Esophagus squamous epithelium (tissue), 5 donors: ENCODE results near the gene KRT80. TPM values are rescaled to one million over a fixed set of nuclear protein-coding genes. Genes with fewer than 3 reads are reported as not detected.

Experiments used
- DNase-seq: peaks from one replicate; lab custom pipeline; 2025; lab: John Stamatoyannopoulos, UW
- H3K27ac ChIP-seq, 4 donors: fragments of 200-600 bp; sonication (generic); one replicate each; pipeline ENCODE4 v1.5.1; 2016 to 2019; ENCODE audit warnings: mild to moderate bottlenecking in 1 of 4
- H3K27me3 ChIP-seq, 4 donors: fragments of 200-600 bp; sonication (generic); 1 replicate in 3 of 4; 2 replicates in 1 of 4; pipeline versions ENCODE4 v1.5.1 to v1.6.0; 2017 to 2021; ENCODE audit warnings: antibody characterized with exemption in 1 of 4
- H3K36me3 ChIP-seq, 3 donors: fragments of 200-600 bp; sonication (generic); one replicate each; pipeline ENCODE4 v1.5.1; 2016 to 2019
- H3K4me1 ChIP-seq, 3 donors: fragments of 200-600 bp; sonication (generic); one replicate each; pipeline ENCODE4 v1.5.1; 2017 to 2019
- H3K4me3 ChIP-seq, 4 donors: fragments of 200-600 bp; sonication (generic); 1 replicate in 3 of 4; 2 replicates in 1 of 4; pipeline ENCODE4 v1.5.1; 2016 to 2019; ENCODE audit warnings: mild to moderate bottlenecking in 2 of 4, moderate library complexity in 1 of 4
- H3K9me3 ChIP-seq, 3 donors: fragments of 200-600 bp; sonication (generic); one replicate each; pipeline ENCODE4 v1.5.1; 2016 to 2019
- CTCF ChIP-seq, 6 experiments: fragments of 450-650 bp in 4 of 6; fragments of 200-600 bp in 2 of 6; sonication (generic) in 2 of 6; IDR thresholded peaks; one replicate each; pipeline ENCODE4 v1.5.1; 2016 to 2019; ENCODE audit warnings: antibody characterized with exemption in 6 of 6, mild to moderate bottlenecking in 4 of 6, moderate library complexity in 4 of 6
- POLR2A ChIP-seq, 4 donors: fragments of 450-650 bp; IDR thresholded peaks; one replicate each; pipeline ENCODE4 v1.6.1; 2017; ENCODE audit warnings: antibody characterized with exemption in 4 of 4, mild to moderate bottlenecking in 4 of 4, moderate library complexity in 3 of 4
- WGBS, 2 donors: methylation state at CpG; one replicate each; pipeline ENCODE4 v1.1.5; 2018; 5-methylcytosine and 5-hydroxymethylcytosine counted together
- intact Hi-C: fragments of 100-400 bp; cut with DNase I; formaldehyde crosslinking; loops from one replicate; pipeline ENCODE4 v1.15.0; 2022
- total RNA-seq, 4 donors: library from RNA; depleted of rRNA; stranded (reverse); fragments of >200 nt; gene quantifications; one replicate each; pipeline ENCODE4 v1.1.0, GENCODE V29; 2016
- donor health status: DM: yes; HTN: yes; CAD: no.

The KRT80 gene
- total RNA-seq, 4 donors from 2014 or later = 11.4 to 39.6 (median 16.5) TPM

GRCh38 chr12:52180971-52181628 lies 10.7 kb downstream of the KRT80 start:
- WGBS, 2 donors = 64 to 71% methylated on average over 6 of the region's 6 CpGs
- peaks cover 20 to 76% (median 35%) of the 10 kb centered on the region in 3 donors for H3K4me1 ChIP-seq
- peaks cover 0 to 4% (median 0%) of the 10 kb centered on the region in 3 donors for H3K36me3 ChIP-seq
- H3K27me3 ChIP-seq = no peaks in the 10 kb centered on the region
- H3K27ac ChIP-seq = no peak overlapping the region
- H3K9me3 ChIP-seq = no peaks in the 10 kb centered on the region
- no peak for DNase-seq
- intact Hi-C loops = no loop called here
- H3K4me3 ChIP-seq = no peak overlapping the region
- no peak for TF ChIP-seq CTCF (IDR thresholded peaks at IDR 0.05)
- TF ChIP-seq POLR2A (IDR thresholded peaks at IDR 0.05) = no peak

GRCh38 chr12:52179396-52179973 lies 12.3 kb downstream of the KRT80 start:
- TF ChIP-seq POLR2A (IDR thresholded peaks at IDR 0.05) (no peak), CTCF (IDR thresholded peaks at IDR 0.05) (no peak)
- peaks cover 0 to 4% (median 0%) of the 10 kb centered on the region in 3 donors for H3K36me3 ChIP-seq
- no peaks in the 10 kb centered on the region for H3K9me3 ChIP-seq
- H3K27ac ChIP-seq = no peak overlapping the region
- peaks cover 31 to 76% (median 38%) of the 10 kb centered on the region in 3 donors for H3K4me1 ChIP-seq
- no peak for DNase-seq
- no peak overlapping the region for H3K4me3 ChIP-seq
- 87 to 89% methylated on average over 3 to 5 of the region's 6 CpGs for WGBS, 2 donors
- intact Hi-C loops = no loop called here
- no peaks in the 10 kb centered on the region for H3K27me3 ChIP-seq

- DNase-seq = no peak
- TF ChIP-seq POLR2A (IDR thresholded peaks at IDR 0.05) (no peak), CTCF (IDR thresholded peaks at IDR 0.05) (no peak)
- Histone ChIP-seq H3K27me3 (no peaks in the 10 kb centered on the region), H3K9me3 (no peaks in the 10 kb centered on the region), H3K4me3 (no peak overlapping the region), H3K27ac (no peak overlapping the region), H3K4me1 (peaks cover 30 to 76% (median 34%) of the 10 kb centered on the region in 3 donors), H3K36me3 (peaks cover 0 to 4% (median 0%) of the 10 kb centered on the region in 3 donors)
- intact Hi-C loops = no loop called here
- WGBS, 2 donors = 31% methylated on average over 2 of the region's 2 CpGs; no CpG with 5 or more reads in 1 of the 2 donors
These were observed 12.8 kb downstream of the KRT80 start for GRCh38 chr12:52178984-52179383.

DNA sequence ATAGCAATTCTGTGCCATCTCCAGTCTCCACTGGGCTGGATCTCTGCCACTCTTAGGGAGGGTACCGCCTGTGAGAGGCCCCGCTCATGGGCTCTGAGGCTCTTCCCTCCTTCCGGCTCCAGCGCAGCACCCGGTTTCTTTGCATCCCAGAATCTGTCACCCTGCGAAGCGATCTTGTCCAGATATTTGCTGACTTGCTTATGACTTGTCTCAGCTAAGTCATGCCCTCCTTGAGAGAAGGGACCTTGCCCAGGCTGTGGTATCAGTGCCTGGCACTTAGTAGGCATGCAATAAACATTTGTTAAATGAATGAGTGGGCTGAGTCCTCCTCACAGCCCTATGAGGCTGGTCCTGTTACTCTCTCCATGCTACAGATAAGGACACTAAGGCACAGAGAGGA lies 13.4 kb downstream of the KRT80 start:
- 91% methylated on average over 7 of the region's 7 CpGs for WGBS, 2 donors
- intact Hi-C loops = no loop called here

More for the DNA sequence above, 13.4 kb downstream of the KRT80 start:
- DNase-seq = no peak
- TF ChIP-seq POLR2A (IDR thresholded peaks at IDR 0.05) = no peak
- TF ChIP-seq CTCF (IDR thresholded peaks at IDR 0.05) = no peak
- no peaks in the 10 kb centered on the region for H3K27me3 ChIP-seq
- H3K4me1 ChIP-seq = peaks cover 24 to 73% (median 28%) of the 10 kb centered on the region in 3 donors
- H3K36me3 ChIP-seq = peaks cover 0 to 4% (median 0%) of the 10 kb centered on the region in 3 donors
- H3K9me3 ChIP-seq = no peaks in the 10 kb centered on the region
- no peak overlapping the region for H3K27ac ChIP-seq
- H3K4me3 ChIP-seq = no peak overlapping the region
